ENCODE data around the gene KLHL8. TPM values are rescaled to one million over a fixed set of nuclear protein-coding genes. Genes with fewer than 3 reads are reported as not detected.
"Not testable (repeated sequence)": the region's sequence is repeated elsewhere in the genome, so short reads cannot be mapped to it uniquely, and the experiment has no call there.

Gene KLHL8
- total and polyA plus RNA-seq, 4 donors, result 2.9 to 14.4 (median 5.1) TPM

DNA sequence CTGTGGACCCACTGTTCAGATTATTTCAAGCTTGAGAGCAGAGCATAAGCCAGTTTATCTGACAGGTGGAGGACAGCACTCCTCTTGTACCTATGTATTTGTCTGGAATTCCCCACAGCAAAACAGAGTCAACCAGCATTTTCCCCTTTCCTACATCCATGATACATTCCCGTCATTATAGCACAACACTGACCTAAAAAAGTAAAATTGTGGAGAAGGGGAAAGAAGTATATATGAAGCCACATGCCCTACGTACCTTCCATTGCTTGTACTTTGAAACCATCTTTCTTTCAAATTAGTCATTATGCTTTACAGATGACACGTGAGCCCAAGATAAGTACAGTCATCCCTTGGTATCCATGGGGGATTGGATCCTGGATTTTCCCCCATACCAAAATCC is 73.3 kb downstream of the KLHL8 start:
- 90% methylated on average over 3 of the region's 3 CpGs for WGBS
- no peak overlapping the region for H3K9ac ChIP-seq (ENCODE audit: low read depth in 1 of 2, low read length in 2 of 2)
- no peaks in the 10 kb centered on the region for H3K9me3 ChIP-seq (ENCODE audit: control insufficient read depth in 4 of 4, low read length in 3 of 4)
- no peak overlapping the region for H3K27ac ChIP-seq (ENCODE audit: low read depth in 1 of 2, low read length in 2 of 2)
- peaks cover 0 to 5% (median 3%) of the 10 kb centered on the region in 4 donors for H3K36me3 ChIP-seq (ENCODE audit: control insufficient read depth in 4 of 4, insufficient read depth in 3 of 4, low read depth in 1 of 4, low read length in 3 of 4)
- H3K4me3 ChIP-seq (ENCODE audit: low read depth in 1 of 3, low read length in 3 of 3), result no peak overlapping the region
- H3K27me3 ChIP-seq (ENCODE audit: control insufficient read depth in 4 of 4, insufficient read depth in 4 of 4, low read length in 3 of 4), result no peaks in the 10 kb centered on the region
- peaks cover 0 to 2% (median 0%) of the 10 kb centered on the region in 4 donors for H3K4me1 ChIP-seq (ENCODE audit: control insufficient read depth in 4 of 4, insufficient read depth in 4 of 4, low read length in 3 of 4)
- no peak for DNase-seq (ENCODE audit: low spot score)
- TF ChIP-seq TAF1 (conservative IDR thresholded peaks at IDR 0.05), result no peak
- no peak for TF ChIP-seq NR2F2 (IDR thresholded peaks at IDR 0.05)
- TF ChIP-seq, protein P1, sequence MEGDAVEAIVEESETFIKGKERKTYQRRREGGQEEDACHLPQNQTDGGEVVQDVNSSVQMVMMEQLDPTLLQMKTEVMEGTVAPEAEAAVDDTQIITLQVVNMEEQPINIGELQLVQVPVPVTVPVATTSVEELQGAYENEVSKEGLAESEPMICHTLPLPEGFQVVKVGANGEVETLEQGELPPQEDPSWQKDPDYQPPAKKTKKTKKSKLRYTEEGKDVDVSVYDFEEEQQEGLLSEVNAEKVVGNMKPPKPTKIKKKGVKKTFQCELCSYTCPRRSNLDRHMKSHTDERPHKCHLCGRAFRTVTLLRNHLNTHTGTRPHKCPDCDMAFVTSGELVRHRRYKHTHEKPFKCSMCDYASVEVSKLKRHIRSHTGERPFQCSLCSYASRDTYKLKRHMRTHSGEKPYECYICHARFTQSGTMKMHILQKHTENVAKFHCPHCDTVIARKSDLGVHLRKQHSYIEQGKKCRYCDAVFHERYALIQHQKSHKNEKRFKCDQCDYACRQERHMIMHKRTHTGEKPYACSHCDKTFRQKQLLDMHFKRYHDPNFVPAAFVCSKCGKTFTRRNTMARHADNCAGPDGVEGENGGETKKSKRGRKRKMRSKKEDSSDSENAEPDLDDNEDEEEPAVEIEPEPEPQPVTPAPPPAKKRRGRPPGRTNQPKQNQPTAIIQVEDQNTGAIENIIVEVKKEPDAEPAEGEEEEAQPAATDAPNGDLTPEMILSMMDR (IDR thresholded peaks at IDR 0.05; ENCODE audit: low read depth, low read length, missing input control), result no peak
- TF ChIP-seq GABPA (IDR thresholded peaks at IDR 0.05 in 1 of 2, conservative IDR thresholded peaks at IDR 0.05 in 1 of 2), result no peak

DNA sequence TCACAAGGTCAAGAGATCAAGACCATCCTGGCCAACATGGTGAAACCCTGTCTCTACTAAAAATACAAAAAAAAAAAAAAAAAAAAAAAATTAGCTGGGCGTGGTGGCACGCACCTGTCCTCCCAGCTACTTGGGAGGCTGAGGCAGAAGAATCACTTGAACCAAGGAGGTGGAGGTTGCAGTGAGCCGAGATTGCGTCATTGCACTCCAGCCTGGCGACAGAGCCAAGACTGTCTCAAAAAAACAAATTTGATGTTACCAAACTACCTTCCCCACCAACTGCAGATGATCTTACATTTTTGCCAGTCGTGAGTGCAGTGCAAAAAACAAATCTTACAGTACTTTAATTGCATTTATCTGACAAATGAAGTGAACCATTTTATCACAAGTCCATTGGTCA is 74.5 kb downstream of the KLHL8 start:
- H3K27ac ChIP-seq (ENCODE audit: low read depth in 1 of 2, low read length in 2 of 2); H3K4me1 ChIP-seq (ENCODE audit: control insufficient read depth in 4 of 4, insufficient read depth in 4 of 4, low read length in 3 of 4); H3K9ac ChIP-seq (ENCODE audit: low read depth in 1 of 2, low read length in 2 of 2); DNase-seq (ENCODE audit: low spot score); H3K36me3 ChIP-seq (ENCODE audit: control insufficient read depth in 4 of 4, insufficient read depth in 3 of 4, low read depth in 1 of 4, low read length in 3 of 4); H3K9me3 ChIP-seq (ENCODE audit: control insufficient read depth in 4 of 4, low read length in 3 of 4); H3K27me3 ChIP-seq (ENCODE audit: control insufficient read depth in 4 of 4, insufficient read depth in 4 of 4, low read length in 3 of 4); H3K4me3 ChIP-seq (ENCODE audit: low read depth in 1 of 3, low read length in 3 of 3): not testable (repeated sequence)
- WGBS, result 84% methylated on average over 6 of the region's 6 CpGs

DNA sequence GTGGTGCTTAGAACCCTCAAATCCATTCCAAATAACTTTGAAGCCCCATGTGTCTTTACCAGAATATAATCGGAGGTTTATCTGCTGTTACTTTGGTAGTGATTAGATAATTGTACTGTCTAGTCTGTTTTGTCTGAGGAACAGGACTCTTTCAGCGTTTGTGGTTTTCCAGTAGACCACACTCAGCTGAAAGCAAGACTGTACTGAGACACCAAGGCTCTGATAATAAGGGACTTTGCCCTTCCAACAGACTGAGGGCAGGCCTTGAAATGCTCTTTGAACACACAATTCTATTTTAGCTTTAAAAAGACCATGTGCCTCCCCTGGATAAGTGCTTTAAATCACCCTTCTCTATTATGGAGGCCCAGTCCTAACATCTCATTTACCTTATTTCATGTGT is 76.1 kb downstream of the KLHL8 start:
- no peak for DNase-seq (ENCODE audit: low spot score)
- peaks cover 3 to 12% (median 6%) of the 10 kb centered on the region in 4 donors for H3K36me3 ChIP-seq (ENCODE audit: control insufficient read depth in 4 of 4, insufficient read depth in 3 of 4, low read depth in 1 of 4, low read length in 3 of 4)
- H3K9me3 ChIP-seq (ENCODE audit: control insufficient read depth in 4 of 4, low read length in 3 of 4), result no peaks in the 10 kb centered on the region
- no peak overlapping the region for H3K9ac ChIP-seq (ENCODE audit: low read depth in 1 of 2, low read length in 2 of 2)
- no peaks in the 10 kb centered on the region for H3K27me3 ChIP-seq (ENCODE audit: control insufficient read depth in 4 of 4, insufficient read depth in 4 of 4, low read length in 3 of 4)
- H3K4me3 ChIP-seq (ENCODE audit: low read depth in 1 of 3, low read length in 3 of 3), result no peak overlapping the region
- no peak for TF ChIP-seq HNF4G (IDR thresholded peaks at IDR 0.05)
- no peak for TF ChIP-seq TAF1 (conservative IDR thresholded peaks at IDR 0.05)
- TF ChIP-seq, protein P2, sequence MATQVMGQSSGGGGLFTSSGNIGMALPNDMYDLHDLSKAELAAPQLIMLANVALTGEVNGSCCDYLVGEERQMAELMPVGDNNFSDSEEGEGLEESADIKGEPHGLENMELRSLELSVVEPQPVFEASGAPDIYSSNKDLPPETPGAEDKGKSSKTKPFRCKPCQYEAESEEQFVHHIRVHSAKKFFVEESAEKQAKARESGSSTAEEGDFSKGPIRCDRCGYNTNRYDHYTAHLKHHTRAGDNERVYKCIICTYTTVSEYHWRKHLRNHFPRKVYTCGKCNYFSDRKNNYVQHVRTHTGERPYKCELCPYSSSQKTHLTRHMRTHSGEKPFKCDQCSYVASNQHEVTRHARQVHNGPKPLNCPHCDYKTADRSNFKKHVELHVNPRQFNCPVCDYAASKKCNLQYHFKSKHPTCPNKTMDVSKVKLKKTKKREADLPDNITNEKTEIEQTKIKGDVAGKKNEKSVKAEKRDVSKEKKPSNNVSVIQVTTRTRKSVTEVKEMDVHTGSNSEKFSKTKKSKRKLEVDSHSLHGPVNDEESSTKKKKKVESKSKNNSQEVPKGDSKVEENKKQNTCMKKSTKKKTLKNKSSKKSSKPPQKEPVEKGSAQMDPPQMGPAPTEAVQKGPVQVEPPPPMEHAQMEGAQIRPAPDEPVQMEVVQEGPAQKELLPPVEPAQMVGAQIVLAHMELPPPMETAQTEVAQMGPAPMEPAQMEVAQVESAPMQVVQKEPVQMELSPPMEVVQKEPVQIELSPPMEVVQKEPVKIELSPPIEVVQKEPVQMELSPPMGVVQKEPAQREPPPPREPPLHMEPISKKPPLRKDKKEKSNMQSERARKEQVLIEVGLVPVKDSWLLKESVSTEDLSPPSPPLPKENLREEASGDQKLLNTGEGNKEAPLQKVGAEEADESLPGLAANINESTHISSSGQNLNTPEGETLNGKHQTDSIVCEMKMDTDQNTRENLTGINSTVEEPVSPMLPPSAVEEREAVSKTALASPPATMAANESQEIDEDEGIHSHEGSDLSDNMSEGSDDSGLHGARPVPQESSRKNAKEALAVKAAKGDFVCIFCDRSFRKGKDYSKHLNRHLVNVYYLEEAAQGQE (IDR thresholded peaks at IDR 0.05), result no peak
- TF ChIP-seq, protein P1 (IDR thresholded peaks at IDR 0.05; ENCODE audit: low read depth, low read length, missing input control), result no peak
- TF ChIP-seq, protein P3, sequence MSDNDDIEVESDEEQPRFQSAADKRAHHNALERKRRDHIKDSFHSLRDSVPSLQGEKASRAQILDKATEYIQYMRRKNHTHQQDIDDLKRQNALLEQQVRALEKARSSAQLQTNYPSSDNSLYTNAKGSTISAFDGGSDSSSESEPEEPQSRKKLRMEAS (IDR thresholded peaks at IDR 0.05), result no peak
- WGBS, result 60% methylated on average over 2 of the region's 2 CpGs
- peaks cover 0 to 2% (median 0%) of the 10 kb centered on the region in 4 donors for H3K4me1 ChIP-seq (ENCODE audit: control insufficient read depth in 4 of 4, insufficient read depth in 4 of 4, low read length in 3 of 4)
- no peak overlapping the region for H3K27ac ChIP-seq (ENCODE audit: low read depth in 1 of 2, low read length in 2 of 2)
